RWPE2 (cell line): ENCODE measurements around the gene CXADR.
A peak's percentile ranks its signal among the peaks of the same experiment; 100 is the strongest.

Source experiments
- ATAC-seq: fragments of 200-7000 bp; cut with Tn5 transposase; 3 replicates; pipeline ENCODE4 v1.9.1; 2021; ENCODE audit warnings: low read depth
- DNase-seq: peaks from one replicate; pipeline ENCODE4 v3.0.0-alpha.2; 2020; ENCODE audit warnings: low spot score
- H3K27ac ChIP-seq: fragments of 450-650 bp; 2 replicates; pipeline ENCODE4 v1.5.1; 2017; ENCODE audit warnings: mild to moderate bottlenecking; ENCODE audit not compliant: poor library complexity, severe bottlenecking
- H3K27me3 ChIP-seq: fragments of 250-450 bp; sonication (Bioruptor Pico); 2 replicates; pipeline ENCODE4 v1.5.1; 2021; ENCODE audit warnings: mild to moderate bottlenecking, moderate library complexity; ENCODE audit not compliant: insufficient read depth, poor library complexity, severe bottlenecking
- H3K36me3 ChIP-seq: fragments of 250-450 bp; sonication (Bioruptor Pico); 2 replicates; pipeline ENCODE4 v1.5.1; 2020; ENCODE audit warnings: low read depth, mild to moderate bottlenecking, moderate library complexity
- H3K4me1 ChIP-seq: fragments of 250-450 bp; sonication (Bioruptor Pico); 2 replicates; pipeline ENCODE4 v1.5.1; 2021; ENCODE audit warnings: mild to moderate bottlenecking, moderate library complexity; ENCODE audit not compliant: insufficient read depth, poor library complexity, severe bottlenecking
- H3K4me3 ChIP-seq: fragments of 250-450 bp; sonication (Bioruptor Pico); 2 replicates; pipeline ENCODE4 v1.5.1; 2021; ENCODE audit warnings: mild to moderate bottlenecking, moderate library complexity; ENCODE audit not compliant: severe bottlenecking
- H3K9me3 ChIP-seq: fragments of 250-450 bp; sonication (Bioruptor Pico); 2 replicates; pipeline ENCODE4 v1.5.1; 2021; ENCODE audit warnings: mild to moderate bottlenecking, moderate library complexity; ENCODE audit not compliant: severe bottlenecking
- CTCF ChIP-seq: fragments of 450-650 bp; IDR thresholded peaks from one replicate; pipeline ENCODE4 v1.5.1; 2017; ENCODE audit warnings: mild to moderate bottlenecking, moderate library complexity; ENCODE audit not compliant: poor library complexity, severe bottlenecking

Gene CXADR

GRCh38 chr21:17607684-17608083 lies 94.8 kb downstream of the CXADR start:
- peak overlapping the region; percentile 37 for H3K27ac ChIP-seq
- H3K4me1 ChIP-seq, result peaks cover 34% of the 10 kb centered on the region
- H3K4me3 ChIP-seq, result no peak overlapping the region
- no peak for TF ChIP-seq CTCF
- DNase-seq (no peak), ATAC-seq (peak; percentile 54)
- peaks cover 72% of the 10 kb centered on the region for H3K36me3 ChIP-seq
- no peaks in the 10 kb centered on the region for H3K9me3 ChIP-seq
- no peaks in the 10 kb centered on the region for H3K27me3 ChIP-seq

GRCh38 chr21:17609681-17610080 lies 96.8 kb downstream of the CXADR start:
- H3K4me3 ChIP-seq, result no peak overlapping the region
- no peaks in the 10 kb centered on the region for H3K9me3 ChIP-seq
- TF ChIP-seq CTCF, result no peak
- peaks cover 34% of the 10 kb centered on the region for H3K4me1 ChIP-seq
- H3K36me3 ChIP-seq, result peaks cover 52% of the 10 kb centered on the region
- no peaks in the 10 kb centered on the region for H3K27me3 ChIP-seq
- DNase-seq, result no peak
- no peak overlapping the region for H3K27ac ChIP-seq
- no peak for ATAC-seq

DNA sequence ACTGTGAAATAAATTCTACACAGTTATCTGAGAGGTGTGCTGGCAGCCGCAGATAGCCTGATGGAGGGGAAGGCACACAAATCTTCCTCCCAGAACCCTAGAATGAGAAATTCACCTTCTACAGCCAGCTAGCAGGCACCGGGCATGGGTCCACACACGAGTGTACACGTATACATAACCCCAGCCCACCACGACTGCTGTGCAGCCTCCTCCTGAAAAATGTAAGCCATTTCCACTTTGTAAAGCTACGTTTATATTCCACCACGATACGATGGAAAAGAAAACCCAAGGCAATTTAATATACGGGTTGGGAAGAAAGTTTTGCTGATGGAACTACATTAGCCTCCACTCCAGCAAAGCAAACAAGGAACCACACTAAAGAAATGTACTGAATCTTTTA lies 98.1 kb downstream of the CXADR start:
- Histone ChIP-seq H3K4me3 (peak overlapping the region; percentile 62), H3K36me3 (peaks cover 39% of the 10 kb centered on the region), H3K27ac (peak overlapping the region; percentile 40), H3K27me3 (no peaks in the 10 kb centered on the region), H3K4me1 (peaks cover 34% of the 10 kb centered on the region), H3K9me3 (no peaks in the 10 kb centered on the region)
- ATAC-seq (no peak), DNase-seq (no peak)
- TF ChIP-seq CTCF, result no peak

DNA sequence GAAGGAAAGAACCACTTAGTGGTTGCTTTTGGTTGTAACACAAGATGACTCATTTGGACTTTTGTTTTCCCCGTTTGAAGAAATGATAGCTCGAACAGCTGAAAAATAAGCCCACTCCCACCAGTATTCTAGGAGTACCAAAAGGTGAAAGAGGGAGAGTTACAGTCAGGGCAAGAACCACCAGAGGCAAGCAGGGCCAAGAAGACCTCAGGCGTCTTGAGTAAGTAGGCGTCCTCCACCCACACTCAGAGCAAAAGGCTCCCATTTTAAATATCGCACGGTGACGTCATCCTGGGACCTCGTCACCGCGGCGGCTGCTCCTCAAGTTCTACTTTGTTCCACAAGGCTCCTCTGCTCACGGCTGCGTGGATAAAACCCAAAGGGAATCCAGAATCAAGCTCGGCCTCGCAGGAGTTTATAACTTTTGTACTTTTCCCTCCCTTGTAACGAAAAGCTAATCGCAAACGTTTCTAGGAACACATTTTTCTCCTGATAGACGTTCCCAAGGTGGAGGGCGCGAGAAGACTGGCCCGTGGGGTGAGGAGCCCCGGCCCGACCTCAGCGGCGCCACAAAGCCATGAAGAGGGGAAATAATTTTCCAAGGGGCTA lies 98.7 kb downstream of the CXADR start:
- Histone ChIP-seq H3K9me3 (no peaks in the 10 kb centered on the region), H3K36me3 (peaks cover 33% of the 10 kb centered on the region), H3K27ac (peak overlapping the region; percentile 40), H3K4me3 (peak overlapping the region; percentile 62), H3K27me3 (no peaks in the 10 kb centered on the region), H3K4me1 (peaks cover 33% of the 10 kb centered on the region)
- ATAC-seq, result peak; percentile 55
- TF ChIP-seq CTCF, result no peak
- DNase-seq, result peak; percentile 65

GRCh38 chr21:17612023-17612564 lies 99.3 kb downstream of the CXADR start:
- no peak for TF ChIP-seq CTCF
- peak; percentile 58 for DNase-seq
- peaks cover 28% of the 10 kb centered on the region for H3K36me3 ChIP-seq
- H3K9me3 ChIP-seq, result no peaks in the 10 kb centered on the region
- ATAC-seq, result peak; percentile 35
- peak overlapping the region; percentile 40 for H3K27ac ChIP-seq
- H3K4me3 ChIP-seq, result peak overlapping the region; percentile 62
- no peaks in the 10 kb centered on the region for H3K27me3 ChIP-seq
- peaks cover 28% of the 10 kb centered on the region for H3K4me1 ChIP-seq
